Tibial nerve (tissue), 4 donors: ENCODE data around the gene FOXK1. TPM values are rescaled to one million over a fixed set of nuclear protein-coding genes. Genes with fewer than 3 reads are reported as not detected.

Source experiments
- DNase-seq, 2 donors: peaks; one replicate each; pipeline ENCODE4 v3.0.0-alpha.2; 2019; ENCODE audit warnings: low spot score in 2 of 2
- H3K27ac ChIP-seq, 4 donors: fragments of 200-600 bp; sonication (generic) in 3 of 4; one replicate each; pipeline ENCODE4 v1.5.1; 2017 to 2019; ENCODE audit warnings: mild to moderate bottlenecking in 1 of 4
- H3K27me3 ChIP-seq, 2 donors: fragments of 200-600 bp; sonication (generic) in 1 of 2; one replicate each; pipeline versions ENCODE4 v1.5.1 to v1.6.0; 2017 to 2019
- H3K36me3 ChIP-seq, 3 donors: fragments of 200-600 bp; sonication (generic); one replicate each; pipeline ENCODE4 v1.5.1; 2018 to 2019
- H3K4me1 ChIP-seq, 4 donors: fragments of 200-600 bp; sonication (generic) in 3 of 4; one replicate each; pipeline ENCODE4 v1.5.1; 2017 to 2019
- H3K4me3 ChIP-seq, 4 donors: fragments of 200-600 bp; sonication (generic) in 3 of 4; one replicate each; pipeline ENCODE4 v1.5.1; 2017 to 2019; ENCODE audit warnings: mild to moderate bottlenecking in 1 of 4, moderate library complexity in 1 of 4
- H3K9me3 ChIP-seq, 4 donors: fragments of 200-600 bp; sonication (generic) in 3 of 4; one replicate each; pipeline ENCODE4 v1.5.1; 2017 to 2019
- CTCF ChIP-seq, 5 experiments: fragments of 200-600 bp in 3 of 5; fragments of 450-650 bp in 2 of 5; sonication (generic) in 3 of 5; IDR thresholded peaks; one replicate each; pipeline ENCODE4 v1.5.1; 2016 to 2019; ENCODE audit warnings: antibody characterized with exemption in 5 of 5, mild to moderate bottlenecking in 3 of 5, moderate library complexity in 2 of 5
- EP300 ChIP-seq, 2 donors: sonication (generic); formaldehyde crosslinking; IDR thresholded peaks; one replicate each; pipeline ENCODE4 v1.6.1; 2017; ENCODE audit warnings: antibody characterized with exemption in 2 of 2, mild to moderate bottlenecking in 1 of 2
- POLR2A ChIP-seq, 2 donors: fragments of 450-650 bp; IDR thresholded peaks; one replicate each; pipeline ENCODE4 v1.6.1; 2017; ENCODE audit warnings: antibody characterized with exemption in 2 of 2, mild to moderate bottlenecking in 2 of 2, moderate library complexity in 2 of 2
- WGBS, 2 donors: methylation state at CpG; one replicate each; pipeline ENCODE4 v1.1.5; 2018; 5-methylcytosine and 5-hydroxymethylcytosine counted together
- total RNA-seq, 4 donors: library from RNA; depleted of rRNA; stranded (reverse); fragments of >200 nt; gene quantifications; one replicate each; pipeline ENCODE4 v1.1.0, GENCODE V29; 2016

FOXK1 gene
- total RNA-seq, 4 donors from 2014 or later, result 24.5 to 47.3 (median 26.4) TPM

GRCh38 chr7:4805110-4805983 lies 123.3 kb downstream of the FOXK1 start:
- Histone ChIP-seq H3K27ac (no peak overlapping the region), H3K9me3 (no peaks in the 10 kb centered on the region), H3K4me3 (no peak overlapping the region), H3K27me3 (no peaks in the 10 kb centered on the region), H3K36me3 (peaks cover 0 to 52% (median 0%) of the 10 kb centered on the region in 3 donors), H3K4me1 (peaks cover 0 to 26% (median 2%) of the 10 kb centered on the region in 4 donors)
- no peak for DNase-seq
- 90 to 91% methylated on average over 20 to 22 of the region's 29 CpGs for WGBS, 2 donors
- TF ChIP-seq EP300 (IDR thresholded peaks at IDR 0.05) (no peak), POLR2A (IDR thresholded peaks at IDR 0.05) (no peak), CTCF (IDR thresholded peaks at IDR 0.05) (no peak)

- no peak for TF ChIP-seq EP300 (IDR thresholded peaks at IDR 0.05)
- no peak for TF ChIP-seq POLR2A (IDR thresholded peaks at IDR 0.05)
- no peak for TF ChIP-seq CTCF (IDR thresholded peaks at IDR 0.05)
- WGBS, 2 donors, result 81 to 82% methylated on average over 8 of the region's 8 CpGs
- no peak overlapping the region for H3K27ac ChIP-seq
- H3K9me3 ChIP-seq, result no peaks in the 10 kb centered on the region
- peaks cover 0 to 25% (median 2%) of the 10 kb centered on the region in 4 donors for H3K4me1 ChIP-seq
- peaks cover 0 to 58% (median 0%) of the 10 kb centered on the region in 3 donors for H3K36me3 ChIP-seq
- no peak for DNase-seq
- H3K27me3 ChIP-seq, result no peaks in the 10 kb centered on the region
- no peak overlapping the region for H3K4me3 ChIP-seq
Measured at GRCh38 chr7:4805984-4806300, 123.8 kb downstream of the FOXK1 start.

GRCh38 chr7:4806983-4807597 lies 125.0 kb downstream of the FOXK1 start:
- no peak for DNase-seq
- no peaks in the 10 kb centered on the region for H3K9me3 ChIP-seq
- peaks cover 0 to 25% (median 2%) of the 10 kb centered on the region in 4 donors for H3K4me1 ChIP-seq
- no peaks in the 10 kb centered on the region for H3K27me3 ChIP-seq
- no peak overlapping the region for H3K4me3 ChIP-seq
- WGBS, 2 donors, result 49 to 56% methylated on average over 17 of the region's 17 CpGs
- no peak for TF ChIP-seq CTCF (IDR thresholded peaks at IDR 0.05)
- TF ChIP-seq POLR2A (IDR thresholded peaks at IDR 0.05), result no peak
- no peak for TF ChIP-seq EP300 (IDR thresholded peaks at IDR 0.05)
- peak overlapping the region in 3 of 4 donors; percentile 34 to 81 (median 67) for H3K27ac ChIP-seq
- peaks cover 0 to 55% (median 0%) of the 10 kb centered on the region in 3 donors for H3K36me3 ChIP-seq

- Histone ChIP-seq H3K27ac (peak overlapping the region; percentile 10 to 81 (median 50)), H3K27me3 (no peaks in the 10 kb centered on the region), H3K4me1 (peaks cover 0 to 25% (median 2%) of the 10 kb centered on the region in 4 donors), H3K36me3 (peaks cover 0 to 57% (median 0%) of the 10 kb centered on the region in 3 donors), H3K4me3 (no peak overlapping the region), H3K9me3 (no peaks in the 10 kb centered on the region)
- WGBS, 2 donors, result 10 to 12% methylated on average over 5 of the region's 5 CpGs
- TF ChIP-seq EP300 (IDR thresholded peaks at IDR 0.05) (no peak), CTCF (IDR thresholded peaks at IDR 0.05) (no peak), POLR2A (IDR thresholded peaks at IDR 0.05) (no peak)
- no peak for DNase-seq
Measured at GRCh38 chr7:4807598-4808016, 125.5 kb downstream of the FOXK1 start.

- Histone ChIP-seq H3K36me3 (peaks cover 0 to 61% (median 0%) of the 10 kb centered on the region in 3 donors), H3K4me3 (no peak overlapping the region), H3K4me1 (peaks cover 0 to 25% (median 2%) of the 10 kb centered on the region in 4 donors), H3K27ac (peak overlapping the region; percentile 10 to 81 (median 54)), H3K9me3 (no peaks in the 10 kb centered on the region), H3K27me3 (no peaks in the 10 kb centered on the region)
- WGBS, 2 donors, result 22 to 40% methylated on average over 5 of the region's 5 CpGs
- no peak for DNase-seq
- TF ChIP-seq EP300 (IDR thresholded peaks at IDR 0.05), result no peak
- no peak for TF ChIP-seq CTCF (IDR thresholded peaks at IDR 0.05)
- TF ChIP-seq POLR2A (IDR thresholded peaks at IDR 0.05), result no peak
Measured at GRCh38 chr7:4808026-4808425, 125.9 kb downstream of the FOXK1 start.
